Ishikawa (cell line): ENCODE measurements around the gene MUC15.

Experiments
- CEBPB ChIP-seq: IDR thresholded peaks from 2 replicates; pipeline ENCODE4 v1.6.1; 2012
- CREB1 ChIP-seq: IDR thresholded peaks from 2 replicates; pipeline ENCODE4 v1.6.1; 2012; ENCODE audit warnings: low read depth
- EGR1 ChIP-seq: IDR thresholded peaks from 2 replicates; pipeline ENCODE4 v1.6.1; 2012
- EP300 ChIP-seq: IDR thresholded peaks from 2 replicates; pipeline ENCODE4 v1.6.1; 2012; ENCODE audit warnings: borderline replicate concordance
- RAD21 ChIP-seq: IDR thresholded peaks from 2 replicates; pipeline ENCODE4 v1.6.1; 2012; ENCODE audit warnings: low read depth
- TAF1 ChIP-seq: IDR thresholded peaks from 2 replicates; pipeline ENCODE4 v1.6.1; 2012; ENCODE audit warnings: low read depth, mild to moderate bottlenecking
- TCF12 ChIP-seq: IDR thresholded peaks from 2 replicates; pipeline ENCODE4 v1.6.1; 2012; ENCODE audit warnings: low read depth
- TEAD4 ChIP-seq: IDR thresholded peaks from 2 replicates; pipeline ENCODE4 v1.6.1; 2012
- YY1 ChIP-seq: IDR thresholded peaks from 2 replicates; pipeline ENCODE4 v1.6.1; 2012; ENCODE audit warnings: low read depth
- ZBTB7A ChIP-seq: IDR thresholded peaks from 2 replicates; pipeline ENCODE4 v1.6.1; 2012; ENCODE audit warnings: low read depth
- TF ChIP-seq, protein P1 (sequence below): IDR thresholded peaks from 2 replicates; pipeline ENCODE4 v1.6.1; 2012
- TF ChIP-seq, protein P2 (sequence below): IDR thresholded peaks from 2 replicates; pipeline ENCODE4 v1.6.1; 2012

MUC15 gene

DNA sequence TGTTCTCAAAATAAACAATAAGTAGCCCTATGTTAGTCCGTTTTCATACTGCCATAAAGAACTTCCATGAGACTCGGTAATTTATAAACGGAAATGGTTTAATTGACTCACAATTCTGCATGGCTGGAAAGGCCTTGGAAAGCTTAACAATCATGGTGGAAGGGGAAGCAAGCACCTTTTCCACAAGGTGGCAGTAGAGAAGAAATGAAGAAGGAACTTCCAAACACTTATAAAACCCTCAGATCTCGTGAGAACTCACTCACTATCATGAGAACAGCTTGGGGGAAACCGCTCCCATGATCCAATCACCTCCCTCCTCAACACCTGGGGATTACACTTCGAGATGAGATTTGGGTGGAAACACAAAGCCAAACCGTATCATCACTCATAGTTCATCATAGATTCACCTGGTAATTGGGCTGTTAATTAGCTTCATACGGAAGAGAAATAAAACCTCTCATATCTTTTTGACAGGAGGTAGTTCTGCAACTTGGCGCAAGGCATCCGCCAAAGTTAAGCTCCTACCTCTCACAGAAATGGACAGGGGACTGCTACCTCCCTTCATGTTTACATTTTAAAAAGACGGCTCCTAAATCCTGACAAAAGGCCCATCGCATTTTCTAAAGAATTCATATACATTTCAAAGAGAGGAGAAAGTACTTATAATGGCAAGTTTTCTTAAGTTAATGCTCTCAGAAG is 49.0 kb downstream of the MUC15 start:
- TF ChIP-seq RAD21, result peak; percentile 45; the same call in 1 of the 2 replicates
- no peak for TF ChIP-seq ZBTB7A

DNA sequence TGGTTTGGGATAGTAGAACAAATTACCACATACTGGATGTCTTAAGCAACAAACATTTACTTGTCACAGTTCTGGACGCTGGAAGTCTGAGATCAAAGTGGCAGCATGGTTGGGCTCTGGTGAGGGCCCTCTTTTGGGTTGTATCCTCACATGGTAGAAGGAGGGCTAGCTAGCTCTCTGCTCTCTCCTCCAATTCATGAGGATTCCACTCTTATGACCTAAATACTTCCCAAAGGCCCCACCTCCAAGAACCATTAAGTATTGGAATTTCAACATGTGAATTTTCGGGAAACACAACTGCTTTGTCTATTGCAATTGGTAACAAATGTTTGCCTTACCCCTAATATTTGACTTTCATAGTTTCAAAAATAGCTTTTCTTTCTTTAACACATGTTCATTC is 52.6 kb downstream of the MUC15 start:
- TF ChIP-seq EP300, result no peak

GRCh38 chr11:26512196-26512595 is 59.9 kb downstream of the MUC15 start:
- TF ChIP-seq TCF12 (no peak), CREB1 (no peak), TAF1 (no peak), ZBTB7A (no peak), CEBPB (no peak), EP300 (no peak), YY1 (no peak), EGR1 (no peak), TEAD4 (no peak)
- TF ChIP-seq, protein P1, sequence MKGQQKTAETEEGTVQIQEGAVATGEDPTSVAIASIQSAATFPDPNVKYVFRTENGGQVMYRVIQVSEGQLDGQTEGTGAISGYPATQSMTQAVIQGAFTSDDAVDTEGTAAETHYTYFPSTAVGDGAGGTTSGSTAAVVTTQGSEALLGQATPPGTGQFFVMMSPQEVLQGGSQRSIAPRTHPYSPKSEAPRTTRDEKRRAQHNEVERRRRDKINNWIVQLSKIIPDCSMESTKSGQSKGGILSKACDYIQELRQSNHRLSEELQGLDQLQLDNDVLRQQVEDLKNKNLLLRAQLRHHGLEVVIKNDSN, result no peak

- no peak for TF ChIP-seq TEAD4
- no peak for TF ChIP-seq CEBPB
- no peak for TF ChIP-seq EP300
Measured at GRCh38 chr11:26510756-26511155, 61.3 kb downstream of the MUC15 start.

GRCh38 chr11:26510164-26510563 is 61.9 kb downstream of the MUC15 start:
- TF ChIP-seq, protein P2, sequence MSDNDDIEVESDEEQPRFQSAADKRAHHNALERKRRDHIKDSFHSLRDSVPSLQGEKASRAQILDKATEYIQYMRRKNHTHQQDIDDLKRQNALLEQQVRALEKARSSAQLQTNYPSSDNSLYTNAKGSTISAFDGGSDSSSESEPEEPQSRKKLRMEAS, result no peak
